Measurements from ENCODE around the gene PARP9.
"Not testable (repeated sequence)": the region's sequence is repeated elsewhere in the genome, so short reads cannot be mapped to it uniquely, and the experiment has no call there.

The PARP9 gene

DNA sequence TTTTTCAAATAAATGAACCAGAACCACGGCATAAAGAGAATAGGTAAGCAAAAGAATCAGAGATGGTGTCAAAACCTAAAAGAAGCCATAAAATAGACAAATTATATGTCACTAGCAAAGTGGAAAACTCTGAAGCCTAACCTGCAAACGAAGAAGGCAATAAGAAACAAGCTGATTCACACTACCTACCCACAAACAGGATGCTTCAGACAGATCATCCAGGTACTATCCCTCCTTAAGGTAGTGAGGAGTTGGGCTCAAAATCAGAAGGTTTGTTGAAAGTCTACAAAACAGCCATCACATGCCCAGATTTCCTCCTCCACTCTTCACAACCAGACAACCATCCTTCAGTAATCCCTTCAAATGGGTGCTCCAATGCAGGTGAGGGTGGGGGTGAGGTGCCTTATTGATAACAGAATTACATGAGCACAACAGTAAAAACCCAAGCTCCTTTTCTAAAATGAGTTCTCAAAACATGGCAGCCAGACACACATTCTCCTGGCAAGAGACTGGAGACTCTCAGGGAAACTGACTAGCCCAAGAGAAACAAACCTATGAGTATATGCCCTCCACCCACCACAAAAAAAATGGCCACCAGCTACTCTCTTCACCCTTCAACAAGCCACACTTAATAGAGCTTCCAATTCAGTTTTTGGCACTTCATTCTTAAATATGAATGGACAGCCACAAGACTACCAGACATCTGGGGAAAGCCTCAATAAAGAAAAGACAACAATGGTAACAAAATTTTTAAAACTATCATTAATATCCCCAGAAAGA is 55.8 kb downstream of the PARP9 start:
- Histone ChIP-seq H3K4me3 (ENCODE audit: low read depth, low read length) (no peak overlapping the region), H3K36me3 (no peaks in the 10 kb centered on the region), H3K27me3 (no peaks in the 10 kb centered on the region), H3K4me1 (peaks cover 18% of the 10 kb centered on the region), H3K9me3 (no peaks in the 10 kb centered on the region)
- no peak for DNase-seq
- no peak for TF ChIP-seq CTCF (IDR thresholded peaks at IDR 0.05; ENCODE audit: low read depth, low read length)

DNA sequence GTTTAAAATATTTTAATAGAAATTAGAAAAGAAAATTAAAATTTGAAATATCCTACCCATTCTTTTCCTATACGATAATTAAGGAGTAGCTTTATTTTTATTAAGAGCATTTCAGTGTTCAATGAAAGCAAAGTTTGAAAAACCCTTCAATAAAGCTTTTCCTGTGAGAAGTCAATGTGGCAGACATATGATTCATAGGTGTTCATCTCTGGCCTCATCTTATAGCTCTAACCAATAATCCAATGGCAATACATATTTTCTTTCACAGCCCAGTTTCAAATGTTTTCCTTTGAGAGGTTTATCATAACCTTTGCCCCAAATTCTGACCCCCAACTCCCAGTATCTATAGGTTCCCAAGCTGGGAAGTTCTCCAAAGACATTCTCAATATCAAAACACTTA is 57.6 kb downstream of the PARP9 start:
- no peak overlapping the region for H3K4me3 ChIP-seq (ENCODE audit: low read depth, low read length)
- TF ChIP-seq CTCF (IDR thresholded peaks at IDR 0.05; ENCODE audit: low read depth, low read length), result no peak
- peaks cover 10% of the 10 kb centered on the region for H3K4me1 ChIP-seq
- DNase-seq, result no peak
- H3K9me3 ChIP-seq, result no peaks in the 10 kb centered on the region
- H3K27me3 ChIP-seq, result no peaks in the 10 kb centered on the region
- H3K36me3 ChIP-seq, result no peaks in the 10 kb centered on the region

DNA sequence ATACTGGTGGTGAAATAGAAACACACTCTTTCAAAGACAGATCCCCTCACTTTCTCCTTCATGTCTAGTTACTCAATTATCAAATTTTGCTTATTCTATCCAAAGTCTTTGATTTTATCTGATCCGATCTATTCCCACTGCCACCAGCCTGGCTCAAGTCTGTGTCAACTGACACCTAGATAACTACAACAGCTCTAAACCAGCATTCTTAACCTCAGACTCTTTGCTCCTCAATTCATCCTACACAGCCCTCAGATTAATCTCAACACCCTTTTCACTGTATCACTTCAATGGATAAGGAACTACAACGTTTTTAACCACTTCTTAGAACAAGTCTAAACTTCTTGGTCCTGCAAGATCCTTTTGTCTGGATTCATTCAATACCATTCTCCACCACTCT is 58.4 kb downstream of the PARP9 start:
- Histone ChIP-seq H3K27me3 (no peaks in the 10 kb centered on the region), H3K4me1 (peaks cover 3% of the 10 kb centered on the region), H3K36me3 (no peaks in the 10 kb centered on the region), H3K9me3 (no peaks in the 10 kb centered on the region), H3K4me3 (ENCODE audit: low read depth, low read length) (no peak overlapping the region)
- no peak for DNase-seq
- no peak for TF ChIP-seq CTCF (IDR thresholded peaks at IDR 0.05; ENCODE audit: low read depth, low read length)

GRCh38 chr3:122502941-122503340 is 61.2 kb downstream of the PARP9 start:
- Histone ChIP-seq H3K27me3 (no peaks in the 10 kb centered on the region), H3K36me3 (no peaks in the 10 kb centered on the region), H3K4me1 (peaks cover 3% of the 10 kb centered on the region), H3K9me3 (no peaks in the 10 kb centered on the region), H3K4me3 (ENCODE audit: low read depth, low read length) (no peak overlapping the region)
- TF ChIP-seq CTCF (IDR thresholded peaks at IDR 0.05; ENCODE audit: low read depth, low read length), result no peak
- DNase-seq, result no peak

DNA sequence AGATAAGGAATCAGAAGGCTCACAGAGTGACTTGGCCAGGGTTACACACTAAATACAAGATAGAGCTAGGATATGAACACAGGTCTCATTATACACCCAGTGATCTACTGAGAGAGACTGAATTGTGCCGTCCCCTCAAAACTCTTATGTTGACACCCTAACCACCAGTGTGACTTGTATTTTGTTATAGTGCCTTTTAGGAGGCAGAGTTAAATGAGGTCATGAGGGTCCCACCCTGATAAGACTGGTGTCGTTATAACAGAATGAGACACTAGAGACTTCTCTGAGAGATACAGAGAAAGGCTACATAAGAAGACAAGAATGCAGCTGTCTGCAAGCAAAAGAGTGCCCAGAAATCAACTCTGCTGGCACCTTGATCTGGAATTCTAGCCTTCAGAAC is 62.0 kb downstream of the PARP9 start:
- Histone ChIP-seq H3K4me3 (ENCODE audit: low read depth, low read length) (no peak overlapping the region), H3K4me1 (peaks cover 3% of the 10 kb centered on the region), H3K27me3 (no peaks in the 10 kb centered on the region), H3K9me3 (no peaks in the 10 kb centered on the region), H3K36me3 (no peaks in the 10 kb centered on the region)
- no peak for DNase-seq
- TF ChIP-seq CTCF (IDR thresholded peaks at IDR 0.05; ENCODE audit: low read depth, low read length), result no peak

DNA sequence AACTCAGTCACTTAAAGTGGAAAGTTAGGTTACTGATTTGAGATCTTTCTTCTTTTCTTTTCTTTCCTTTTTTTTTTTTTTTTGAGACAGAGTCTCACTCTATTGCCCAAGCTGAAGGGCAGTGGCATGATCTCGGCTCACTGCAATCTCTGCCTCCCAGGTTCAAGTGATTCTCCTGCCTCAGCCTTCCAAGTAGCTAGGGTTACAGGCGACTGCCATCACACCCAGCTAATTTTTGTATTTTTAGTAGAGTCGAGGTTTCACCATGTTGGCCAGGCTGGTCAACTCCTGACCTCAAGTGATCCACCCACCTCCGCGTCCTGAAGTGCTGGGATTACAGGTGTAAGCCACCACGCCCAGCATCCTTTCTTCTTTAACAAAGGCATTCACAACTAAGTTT is 63.1 kb downstream of the PARP9 start:
- DNase-seq; H3K36me3 ChIP-seq; H3K9me3 ChIP-seq; H3K4me3 ChIP-seq (ENCODE audit: low read depth, low read length); H3K27me3 ChIP-seq; H3K4me1 ChIP-seq: not testable (repeated sequence)

Measured in BE2C (cell line).